ENCODE data around the gene TTC28.
"Not testable (repeated sequence)": the region's sequence is repeated elsewhere in the genome, so short reads cannot be mapped to it uniquely, and the experiment has no call there.

Gene TTC28

DNA sequence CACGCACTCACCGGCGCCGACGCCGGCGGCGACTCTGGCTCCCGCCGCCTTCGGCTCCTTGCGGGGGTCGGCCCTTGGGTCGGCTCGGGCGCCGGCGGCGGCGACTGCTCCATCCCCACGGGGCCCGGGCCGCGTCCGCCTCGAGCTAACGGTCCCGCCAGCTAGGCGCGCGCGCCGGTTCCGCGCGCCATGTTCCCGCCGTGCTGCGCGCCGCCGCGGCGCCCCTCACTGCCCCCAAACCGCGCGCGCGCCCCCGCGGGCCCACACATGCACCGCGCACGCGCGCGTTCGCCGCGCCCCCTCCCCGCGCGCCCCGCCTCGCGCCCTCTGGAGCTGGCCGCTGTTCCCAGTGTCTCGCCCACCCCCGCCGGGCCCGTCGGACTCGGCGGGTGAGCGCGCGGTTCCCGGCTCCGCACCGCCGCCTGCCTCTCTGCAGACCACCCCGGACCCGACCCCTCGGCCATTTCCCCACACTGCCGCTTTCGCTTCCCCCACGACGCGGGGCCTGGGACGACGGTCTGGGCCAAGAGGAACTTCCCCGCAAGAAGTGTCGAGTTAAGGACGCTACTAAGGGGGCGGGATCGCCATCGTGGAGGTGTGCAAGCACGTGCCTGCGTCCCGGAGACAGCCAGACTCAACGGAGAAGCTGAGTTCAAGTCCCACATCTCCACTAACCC, at the start of gene TTC28:
TTC28 (minus strand) TSS at position 230 of the 677 bp plus-strand sequence; CDS start at position 113, 117 bp downstream.
- peak; percentile 67 for DNase-seq (ENCODE audit: low spot score)

DNA sequence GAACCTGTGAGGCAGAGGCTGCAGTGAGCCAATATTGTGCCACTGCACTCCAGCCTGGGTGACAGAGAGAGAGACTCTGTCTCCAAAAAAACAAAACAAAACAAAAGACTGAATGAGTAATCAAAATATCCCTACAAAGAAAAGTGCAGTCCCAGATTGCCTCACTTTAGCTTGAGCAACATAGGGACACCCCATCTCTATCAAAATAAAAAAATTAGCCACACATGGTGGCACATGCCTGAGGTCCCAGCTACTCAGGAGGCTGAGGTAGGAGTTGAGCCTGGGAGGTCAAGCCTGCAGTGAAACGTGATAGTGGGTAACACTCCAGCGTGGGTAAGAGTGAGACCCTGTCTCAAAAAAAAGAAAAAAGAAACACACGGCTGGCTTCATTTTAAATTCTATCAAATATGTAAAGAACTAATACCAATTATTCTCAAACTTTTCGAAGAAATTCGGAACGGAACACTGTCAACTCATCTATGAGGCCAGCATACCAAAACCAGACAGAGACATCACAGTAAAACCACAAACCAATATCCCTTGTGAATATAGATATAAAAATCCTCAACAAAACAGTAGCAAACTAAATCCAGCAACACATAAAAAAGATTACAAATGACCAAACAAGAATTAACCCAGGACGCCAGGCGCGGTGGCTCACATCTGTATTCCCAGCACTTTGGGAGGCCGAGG, 49.1 kb upstream of the TTC28 start:
- no peak for DNase-seq (ENCODE audit: low spot score)

DNA sequence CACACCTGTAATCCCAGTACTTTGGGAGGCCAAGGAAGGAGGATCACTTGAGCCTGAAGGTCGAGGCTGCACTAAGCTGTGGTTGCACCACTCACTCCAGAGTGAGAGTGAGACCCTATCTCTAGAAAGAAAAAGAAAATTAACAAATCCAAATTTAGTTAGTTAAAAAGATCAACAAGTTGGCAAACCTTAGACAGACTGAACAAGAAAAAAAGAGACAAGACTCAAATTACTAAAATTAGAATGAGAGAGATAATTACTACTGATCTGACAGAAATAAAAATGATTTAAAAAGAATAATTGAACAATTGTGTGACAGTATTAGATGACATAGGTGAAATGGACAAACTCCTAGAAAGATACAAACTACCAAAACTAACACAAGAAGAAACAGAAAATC, 48.4 kb upstream of the TTC28 start:
- DNase-seq (ENCODE audit: low spot score): no peak

GRCh38 chr22:28718044-28718443, 38.4 kb upstream of the TTC28 start:
- no peak for DNase-seq (ENCODE audit: low spot score)

DNA sequence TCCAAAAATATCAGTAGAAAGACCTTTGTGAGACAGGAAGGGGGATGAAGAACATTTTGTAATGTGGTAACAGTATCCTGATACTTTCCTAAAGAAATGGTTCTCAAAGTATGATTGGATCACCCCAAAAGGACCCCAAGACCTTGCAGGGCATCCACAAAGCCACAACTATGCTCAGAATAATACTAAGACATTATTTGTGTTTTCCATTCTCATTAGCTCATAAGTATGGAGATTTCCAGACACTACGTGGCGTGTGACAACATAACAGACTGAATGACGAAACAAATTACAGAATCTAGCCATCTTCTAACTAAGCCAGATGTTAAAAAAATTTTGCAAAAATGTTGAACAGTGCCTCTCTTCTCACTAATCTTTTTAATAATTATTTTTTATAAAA, 37.0 kb upstream of the TTC28 start:
- DNase-seq (ENCODE audit: low spot score): no peak

- DNase-seq (ENCODE audit: low spot score): no peak
Measured at GRCh38 chr22:28715611-28716010, 36.0 kb upstream of the TTC28 start.

GRCh38 chr22:28714043-28714628, 34.5 kb upstream of the TTC28 start:
- no peak for DNase-seq (ENCODE audit: low spot score)

- peak; percentile 26 for DNase-seq (ENCODE audit: low spot score)
Measured at GRCh38 chr22:28711820-28712777, 32.5 kb upstream of the TTC28 start.

GRCh38 chr22:28711341-28711740, 31.7 kb upstream of the TTC28 start:
- DNase-seq (ENCODE audit: low spot score): no peak

DNA sequence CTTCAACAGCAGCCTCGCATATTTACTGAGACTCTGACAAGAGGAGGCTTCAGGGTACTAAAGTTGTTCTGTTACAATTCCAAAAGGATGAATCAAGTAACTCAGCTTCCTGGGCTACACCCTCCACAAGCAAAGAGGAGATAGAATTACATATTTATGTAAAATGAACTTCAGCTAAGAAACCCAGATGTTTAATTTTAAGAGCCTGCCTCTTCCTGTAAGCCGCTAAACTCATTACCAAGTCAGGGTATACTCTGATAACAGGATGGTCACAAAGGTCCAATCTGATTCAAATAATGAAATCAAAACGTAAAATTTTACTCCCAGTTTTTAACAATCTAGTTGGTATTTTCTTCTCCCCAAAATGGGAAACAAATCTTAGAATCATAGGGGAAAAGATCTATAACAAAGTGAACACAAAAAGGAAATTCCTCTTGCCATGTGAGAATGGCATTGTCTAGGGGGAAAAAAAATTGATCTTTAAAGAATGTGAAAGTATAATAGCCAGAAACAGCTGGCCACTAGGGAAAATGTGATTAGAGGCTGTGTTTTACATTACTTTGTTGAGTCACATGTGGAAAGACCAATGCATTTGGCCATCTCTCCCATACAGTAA, 31.0 kb upstream of the TTC28 start:
- DNase-seq (ENCODE audit: low spot score): no peak

DNA sequence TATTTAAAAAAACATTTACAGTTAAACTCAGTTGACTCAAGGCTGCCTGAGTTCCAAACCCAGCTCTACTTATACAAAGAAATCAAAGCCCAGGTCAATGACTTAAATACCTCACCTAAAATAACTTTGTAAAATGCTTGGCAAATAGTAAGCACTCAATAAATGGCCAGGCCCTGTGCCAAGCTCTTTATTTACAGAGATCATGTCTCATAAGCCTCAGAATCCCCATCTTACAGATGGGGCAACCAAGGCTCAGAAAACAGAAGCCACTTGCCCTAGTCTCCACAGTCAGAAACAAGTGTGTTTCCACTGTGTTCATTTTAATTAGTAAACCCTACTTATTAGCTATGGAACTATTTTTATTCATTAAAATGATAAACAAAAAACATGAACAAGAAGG, 30.5 kb upstream of the TTC28 start:
- no peak for DNase-seq (ENCODE audit: low spot score)

DNA sequence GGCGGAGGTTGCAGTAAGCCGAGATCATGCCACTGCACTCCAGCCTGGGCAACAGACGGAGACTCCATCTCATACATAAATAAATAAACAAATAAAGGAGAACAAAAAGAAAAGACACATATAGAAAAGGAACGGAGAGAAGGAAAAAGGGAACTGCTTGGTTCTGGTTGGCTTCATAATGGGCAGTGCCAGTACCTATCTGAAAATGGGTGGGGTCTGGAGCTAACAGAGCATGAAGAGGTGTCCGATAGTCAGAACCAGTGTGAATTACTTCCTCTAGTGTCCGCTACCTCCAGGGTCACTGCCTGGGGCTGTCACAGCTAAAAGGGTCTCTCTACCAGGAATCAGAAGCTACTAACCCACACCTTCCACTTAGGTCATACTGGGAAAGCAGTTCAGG, 27.2 kb upstream of the TTC28 start:
- DNase-seq (ENCODE audit: low spot score): no peak

GRCh38 chr22:28703436-28703835, 23.8 kb upstream of the TTC28 start:
- DNase-seq (ENCODE audit: low spot score): no peak

- no peak for DNase-seq (ENCODE audit: low spot score)
Measured at GRCh38 chr22:28702891-28703290, 23.3 kb upstream of the TTC28 start.

DNA sequence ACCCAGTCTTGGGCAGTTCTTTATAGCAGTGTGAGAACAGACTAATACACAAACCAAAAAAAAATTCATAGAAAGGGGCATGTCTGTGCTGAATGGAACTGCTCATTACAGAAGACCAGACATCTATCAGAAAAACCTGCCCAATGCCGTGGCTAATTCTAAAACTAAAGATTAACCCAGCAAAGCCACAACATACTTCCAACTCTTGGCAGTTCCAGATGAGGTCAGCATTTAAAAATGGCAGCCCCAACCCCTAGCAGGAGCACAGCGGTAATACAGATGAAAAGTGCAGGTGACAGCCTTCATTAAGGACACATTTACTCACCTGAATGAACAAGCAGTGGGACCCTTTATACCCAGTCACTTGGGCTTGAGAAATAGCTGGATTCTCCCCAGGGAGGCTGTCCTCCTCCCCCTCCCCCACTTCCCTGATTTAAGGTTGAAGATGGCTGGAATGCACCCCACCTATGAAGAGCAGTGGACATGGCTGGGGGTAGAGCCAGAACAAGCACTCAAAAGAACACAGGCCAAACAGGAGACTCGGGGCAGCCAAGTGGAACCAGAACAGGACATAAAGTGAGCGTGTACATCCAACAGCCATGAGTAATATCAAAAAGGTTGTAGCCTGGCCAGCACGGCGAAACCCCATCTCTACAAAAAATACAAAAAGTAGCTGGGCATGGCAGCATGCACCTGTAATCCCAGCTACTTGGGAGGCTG, 13.6 kb upstream of the TTC28 start:
- not testable (repeated sequence) for DNase-seq (ENCODE audit: low spot score)

GRCh38 chr22:28689796-28690195, 10.2 kb upstream of the TTC28 start:
- not testable (repeated sequence) for DNase-seq (ENCODE audit: low spot score)

DNA sequence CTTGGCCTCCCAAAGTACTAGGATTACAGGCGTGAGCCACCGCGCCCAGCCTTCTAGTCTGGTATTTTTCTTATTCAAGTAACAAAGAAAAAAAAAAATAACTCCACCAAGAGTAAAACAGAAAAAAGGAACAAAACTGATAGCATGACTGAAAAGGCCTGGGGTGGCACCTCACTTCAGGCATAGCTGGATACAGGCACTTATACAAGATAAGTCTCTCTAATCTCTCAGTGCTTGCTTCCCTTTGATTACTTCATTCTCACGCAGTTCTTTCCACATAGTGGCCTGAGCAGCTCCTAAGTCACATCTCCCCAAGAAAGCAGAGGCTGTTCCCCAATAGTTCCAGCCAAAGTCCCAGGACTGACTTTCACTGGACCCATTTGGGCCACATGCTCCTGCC, 3.3 kb upstream of the TTC28 start:
- not testable (repeated sequence) for DNase-seq (ENCODE audit: low spot score)

DNA sequence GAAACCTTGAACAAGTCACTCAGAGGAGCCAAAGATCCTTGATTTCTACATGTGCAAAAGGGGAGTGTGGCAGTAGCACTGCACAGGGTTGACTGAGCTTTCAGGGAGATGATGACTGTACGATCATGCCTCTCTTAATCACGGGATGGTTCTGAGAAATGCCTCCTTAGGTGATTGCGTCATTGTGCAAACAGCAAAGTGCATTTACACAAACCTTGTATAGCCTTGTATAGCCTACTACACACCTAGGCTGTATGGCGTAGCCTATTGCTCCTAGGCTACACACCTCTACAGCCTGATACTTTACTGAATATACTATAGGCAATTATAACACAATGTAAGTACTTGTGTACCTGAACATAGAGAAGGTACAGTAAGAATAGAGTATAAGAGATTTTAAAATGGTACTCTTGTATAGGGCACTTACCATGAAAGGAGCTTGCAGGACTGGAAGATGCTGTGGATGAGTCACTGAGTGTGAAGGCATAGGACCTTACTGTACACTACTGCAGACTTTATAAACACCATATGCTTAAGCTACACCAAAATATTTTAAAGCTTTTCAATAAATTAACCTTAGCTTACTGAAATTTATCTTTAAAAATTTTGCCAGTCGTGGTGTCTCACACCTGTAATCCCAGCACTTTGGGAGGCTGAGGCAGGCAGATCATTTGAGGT, 1.3 kb upstream of the TTC28 start:
- not testable (repeated sequence) for DNase-seq (ENCODE audit: low spot score)

- DNase-seq (ENCODE audit: low spot score): not testable (repeated sequence)
Measured at GRCh38 chr22:28678778-28679610, 646 bp downstream of the TTC28 start.

DNA sequence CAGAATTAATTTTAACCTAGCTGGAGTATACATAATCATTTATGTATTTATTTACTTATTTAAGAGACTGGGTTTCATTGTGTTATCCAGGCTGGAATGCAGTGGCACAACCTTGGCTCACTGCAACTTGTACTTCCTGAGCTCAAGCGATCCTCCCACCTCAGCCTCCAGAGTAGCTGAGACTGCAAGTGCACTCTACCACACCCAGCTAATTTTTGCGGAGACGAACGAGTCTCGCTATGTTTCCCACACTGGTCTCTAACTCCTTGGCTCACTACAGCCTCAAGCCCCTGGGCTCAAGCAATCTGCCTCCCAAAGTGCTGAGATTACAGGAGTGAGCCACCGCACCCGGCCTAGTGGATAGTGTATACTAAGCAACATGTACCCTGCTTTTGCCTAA, 1.5 kb downstream of the TTC28 start:
- not testable (repeated sequence) for DNase-seq (ENCODE audit: low spot score)

All from HuH-7 (cell line).